ENCODE data around the gene SORT1.

The SORT1 gene

GRCh38 chr1:109392788-109393616, 4.7 kb downstream of the SORT1 start:
- Mint-ChIP-seq H3K27me3 (peaks cover 44% of the 10 kb centered on the region), H3K36me3 (peaks cover 2% of the 10 kb centered on the region), H3K4me1 (peaks cover 23% of the 10 kb centered on the region), H3K9me3 (no peaks in the 10 kb centered on the region), H3K27ac (no peak overlapping the region), H3K4me3 (no peak overlapping the region)
- ATAC-seq (ENCODE audit: low read depth), result no peak
- DNase-seq (ENCODE audit: low spot score in 2 of 2), result no peak

DNA sequence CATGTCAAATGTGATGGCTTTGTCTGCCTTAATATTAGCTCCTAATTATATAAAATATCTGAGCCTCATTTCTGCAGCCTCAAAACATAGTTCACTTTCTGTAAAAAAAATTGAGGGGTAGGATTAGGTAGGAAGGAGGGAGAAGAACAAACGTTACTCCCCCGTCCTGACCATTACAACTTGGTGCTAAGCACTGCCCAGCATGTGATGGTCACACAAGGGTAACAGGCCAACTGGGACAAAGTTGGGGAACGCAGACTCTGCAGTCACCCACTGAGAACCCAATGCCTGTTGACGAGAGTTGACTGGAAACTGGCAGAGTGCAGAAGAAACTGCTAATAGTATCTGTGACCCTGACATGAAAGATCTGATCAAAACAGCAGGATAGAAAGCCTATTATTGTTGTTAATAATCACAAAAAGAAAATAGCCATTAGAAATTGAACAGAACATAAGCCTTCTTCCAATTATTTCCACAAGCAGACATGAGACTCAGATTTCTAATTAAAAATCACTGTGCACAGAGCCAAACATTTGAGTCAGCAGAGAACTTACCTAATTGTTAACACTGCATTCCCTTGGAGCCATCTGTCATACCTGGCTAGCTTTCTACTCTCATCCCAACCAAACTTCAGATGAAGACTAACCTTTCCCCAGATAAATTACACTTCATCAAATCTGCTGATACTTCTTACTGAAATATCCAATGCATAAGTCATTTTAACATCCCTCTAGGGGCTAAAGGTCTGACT, 5.5 kb downstream of the SORT1 start:
- Mint-ChIP-seq H3K36me3 (peaks cover 2% of the 10 kb centered on the region), H3K9me3 (no peaks in the 10 kb centered on the region), H3K4me1 (peaks cover 23% of the 10 kb centered on the region), H3K4me3 (no peak overlapping the region), H3K27ac (no peak overlapping the region), H3K27me3 (peaks cover 45% of the 10 kb centered on the region)
- DNase-seq (ENCODE audit: low spot score in 2 of 2) (no peak), ATAC-seq (ENCODE audit: low read depth) (no peak)

GRCh38 chr1:109391626-109392025, 6.1 kb downstream of the SORT1 start:
- Mint-ChIP-seq H3K4me1 (peaks cover 18% of the 10 kb centered on the region), H3K27me3 (peaks cover 42% of the 10 kb centered on the region), H3K36me3 (peaks cover 2% of the 10 kb centered on the region), H3K4me3 (peak overlapping the region; percentile 11), H3K27ac (no peak overlapping the region), H3K9me3 (no peaks in the 10 kb centered on the region)
- DNase-seq (ENCODE audit: low spot score in 2 of 2) (no peak), ATAC-seq (ENCODE audit: low read depth) (peak; percentile 82)

- peaks cover 18% of the 10 kb centered on the region for H3K4me1 Mint-ChIP-seq
- H3K27ac Mint-ChIP-seq, result no peak overlapping the region
- peaks cover 41% of the 10 kb centered on the region for H3K27me3 Mint-ChIP-seq
- no peaks in the 10 kb centered on the region for H3K9me3 Mint-ChIP-seq
- peaks cover 2% of the 10 kb centered on the region for H3K36me3 Mint-ChIP-seq
- DNase-seq (ENCODE audit: low spot score in 2 of 2), result no peak
- no peak overlapping the region for H3K4me3 Mint-ChIP-seq
- ATAC-seq (ENCODE audit: low read depth), result no peak
These were observed 6.6 kb downstream of the SORT1 start for GRCh38 chr1:109391157-109391556.

- peaks cover 41% of the 10 kb centered on the region for H3K27me3 Mint-ChIP-seq
- no peak for DNase-seq (ENCODE audit: low spot score in 2 of 2)
- ATAC-seq (ENCODE audit: low read depth), result no peak
- no peak overlapping the region for H3K27ac Mint-ChIP-seq
- H3K4me3 Mint-ChIP-seq, result no peak overlapping the region
- no peaks in the 10 kb centered on the region for H3K9me3 Mint-ChIP-seq
- peaks cover 2% of the 10 kb centered on the region for H3K36me3 Mint-ChIP-seq
- H3K4me1 Mint-ChIP-seq, result peaks cover 16% of the 10 kb centered on the region
These were observed 7.9 kb downstream of the SORT1 start for GRCh38 chr1:109389638-109390341.

DNA sequence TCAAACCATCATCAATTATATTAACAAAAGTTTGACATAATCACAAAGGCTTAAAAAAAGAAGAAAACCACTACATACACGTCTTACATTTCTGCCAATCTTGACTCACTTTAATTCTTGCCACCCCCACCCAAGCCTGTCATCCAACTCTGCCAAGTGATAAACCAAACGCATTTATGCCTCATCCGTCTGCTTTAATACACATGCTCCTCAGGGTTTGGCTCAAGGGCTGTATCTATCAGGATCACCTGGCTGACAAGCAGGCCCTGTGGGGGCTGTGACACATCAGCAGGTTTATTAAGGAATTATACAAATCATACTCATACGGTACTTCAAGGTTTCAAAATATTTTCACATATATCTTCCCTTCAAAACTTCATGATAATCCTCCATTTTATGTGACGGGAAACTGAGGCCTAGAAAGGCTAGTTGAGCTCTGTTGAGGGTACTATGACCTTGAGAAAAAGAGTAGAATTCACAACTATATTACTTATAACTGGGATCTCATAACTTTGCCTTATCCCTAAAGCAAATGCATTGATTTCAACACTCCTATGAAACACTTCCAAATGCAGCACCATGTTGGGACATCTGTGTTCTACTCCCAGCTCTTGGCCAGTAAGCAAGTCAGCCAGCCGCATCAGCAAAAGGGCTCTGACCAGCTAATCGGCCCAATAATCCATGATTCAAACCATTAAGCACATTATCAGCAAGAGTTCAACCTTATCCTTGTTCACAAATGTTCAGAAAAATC, 8.7 kb downstream of the SORT1 start:
- H3K27me3 Mint-ChIP-seq, result peaks cover 42% of the 10 kb centered on the region
- peaks cover 2% of the 10 kb centered on the region for H3K36me3 Mint-ChIP-seq
- H3K9me3 Mint-ChIP-seq, result no peaks in the 10 kb centered on the region
- DNase-seq (ENCODE audit: low spot score in 2 of 2) (no peak), ATAC-seq (ENCODE audit: low read depth) (no peak)
- H3K4me3 Mint-ChIP-seq, result no peak overlapping the region
- peaks cover 16% of the 10 kb centered on the region for H3K4me1 Mint-ChIP-seq
- no peak overlapping the region for H3K27ac Mint-ChIP-seq

DNA sequence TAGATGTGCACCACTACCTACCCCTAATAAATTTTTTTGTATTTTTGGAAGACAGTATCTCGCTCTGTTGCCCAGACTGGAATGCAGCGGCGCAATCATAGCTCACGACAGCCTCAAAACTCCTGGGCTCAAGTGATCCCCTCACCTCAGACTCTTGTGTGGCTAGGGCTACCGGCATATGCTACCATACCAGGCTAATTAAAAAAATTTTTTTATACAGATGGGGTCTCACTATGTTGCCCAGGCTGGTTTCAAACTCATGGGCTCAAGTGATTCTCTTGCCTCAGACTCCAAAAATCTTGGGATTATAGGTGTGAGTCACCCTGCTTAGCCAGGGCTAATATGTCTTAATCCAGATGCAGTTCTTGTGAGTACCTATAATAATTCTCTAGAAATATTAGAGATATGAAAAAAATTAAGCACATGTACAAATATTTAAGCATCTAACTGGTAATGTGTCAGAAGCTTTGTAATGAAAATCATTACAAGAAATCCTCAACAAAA, 9.5 kb downstream of the SORT1 start:
- Mint-ChIP-seq H3K9me3 (no peaks in the 10 kb centered on the region), H3K4me3 (no peak overlapping the region), H3K27ac (no peak overlapping the region), H3K4me1 (peaks cover 16% of the 10 kb centered on the region), H3K36me3 (peaks cover 2% of the 10 kb centered on the region), H3K27me3 (peaks cover 38% of the 10 kb centered on the region)
- ATAC-seq (ENCODE audit: low read depth) (no peak), DNase-seq (ENCODE audit: low spot score in 2 of 2) (no peak)

- no peaks in the 10 kb centered on the region for H3K36me3 Mint-ChIP-seq
- H3K9me3 Mint-ChIP-seq, result no peaks in the 10 kb centered on the region
- H3K4me1 Mint-ChIP-seq, result peaks cover 2% of the 10 kb centered on the region
- DNase-seq (ENCODE audit: low spot score in 2 of 2) (no peak), ATAC-seq (ENCODE audit: low read depth) (no peak)
- peaks cover 28% of the 10 kb centered on the region for H3K27me3 Mint-ChIP-seq
- H3K4me3 Mint-ChIP-seq, result no peak overlapping the region
- no peak overlapping the region for H3K27ac Mint-ChIP-seq
These were observed 11.5 kb downstream of the SORT1 start for GRCh38 chr1:109386054-109386717.

DNA sequence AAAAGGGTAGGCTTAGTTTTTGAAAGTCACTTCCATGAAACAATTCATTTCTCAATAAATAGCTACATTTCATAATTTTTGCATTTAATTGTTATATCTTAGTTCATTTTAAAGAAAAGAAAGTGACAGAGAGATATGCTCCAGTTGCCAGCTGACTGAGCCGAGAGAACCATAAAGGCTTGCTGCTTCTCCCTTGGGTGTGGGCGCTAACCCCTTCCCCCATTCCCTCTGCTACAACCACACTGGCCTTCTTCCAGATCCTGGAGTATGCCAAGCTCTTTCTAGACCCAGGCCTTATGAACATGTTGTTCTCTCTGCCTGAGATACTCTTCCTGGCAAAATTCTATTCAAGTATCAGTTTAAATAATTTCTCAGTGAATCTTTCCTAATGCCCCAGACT, 12.3 kb downstream of the SORT1 start:
- no peak overlapping the region for H3K27ac Mint-ChIP-seq
- ATAC-seq (ENCODE audit: low read depth) (no peak), DNase-seq (ENCODE audit: low spot score in 2 of 2) (no peak)
- peaks cover 28% of the 10 kb centered on the region for H3K27me3 Mint-ChIP-seq
- no peaks in the 10 kb centered on the region for H3K9me3 Mint-ChIP-seq
- no peaks in the 10 kb centered on the region for H3K36me3 Mint-ChIP-seq
- H3K4me3 Mint-ChIP-seq, result no peak overlapping the region
- H3K4me1 Mint-ChIP-seq, result no peaks in the 10 kb centered on the region

- Mint-ChIP-seq H3K4me3 (no peak overlapping the region), H3K4me1 (no peaks in the 10 kb centered on the region), H3K27ac (no peak overlapping the region), H3K27me3 (peaks cover 15% of the 10 kb centered on the region), H3K9me3 (no peaks in the 10 kb centered on the region), H3K36me3 (no peaks in the 10 kb centered on the region)
- ATAC-seq (ENCODE audit: low read depth), result no peak
- no peak for DNase-seq (ENCODE audit: low spot score in 2 of 2)
These were observed 13.9 kb downstream of the SORT1 start for GRCh38 chr1:109383854-109384253.

DNA sequence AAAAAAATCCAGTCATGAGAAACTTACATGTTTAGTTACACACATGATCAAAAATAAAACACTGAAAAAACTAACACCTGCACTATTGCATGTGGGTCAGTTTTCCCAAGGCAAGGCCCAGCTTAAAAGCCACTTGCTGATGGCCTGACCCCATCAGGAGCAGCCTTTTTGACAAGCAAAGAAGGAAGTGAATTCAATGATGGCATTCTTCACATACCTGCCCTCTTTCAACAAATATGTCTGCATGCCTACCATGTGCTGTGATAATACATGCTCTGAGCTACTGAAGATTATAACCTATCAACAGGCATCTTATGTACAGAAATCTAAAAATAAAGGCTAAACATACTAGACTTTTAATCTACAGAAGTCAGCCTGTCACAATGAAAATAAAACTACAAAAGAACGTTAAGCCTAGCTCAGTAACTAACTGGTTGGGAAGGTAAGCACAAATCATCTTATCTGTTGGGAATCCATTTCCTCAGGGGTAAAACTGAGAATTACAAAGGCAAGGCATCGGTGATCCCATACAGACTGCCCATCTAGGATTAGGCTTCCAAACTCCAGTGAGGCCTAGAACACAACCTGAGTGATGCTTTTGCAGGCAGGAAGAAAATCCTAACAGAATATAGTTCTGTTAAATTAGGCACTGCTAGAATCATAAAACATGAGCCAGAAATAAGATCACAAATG, 14.5 kb downstream of the SORT1 start:
- ATAC-seq (ENCODE audit: low read depth), result no peak
- DNase-seq (ENCODE audit: low spot score in 2 of 2), result no peak
- H3K36me3 Mint-ChIP-seq, result no peaks in the 10 kb centered on the region
- no peak overlapping the region for H3K27ac Mint-ChIP-seq
- H3K4me3 Mint-ChIP-seq, result no peak overlapping the region
- no peaks in the 10 kb centered on the region for H3K9me3 Mint-ChIP-seq
- no peaks in the 10 kb centered on the region for H3K4me1 Mint-ChIP-seq
- H3K27me3 Mint-ChIP-seq, result peaks cover 12% of the 10 kb centered on the region

DNA sequence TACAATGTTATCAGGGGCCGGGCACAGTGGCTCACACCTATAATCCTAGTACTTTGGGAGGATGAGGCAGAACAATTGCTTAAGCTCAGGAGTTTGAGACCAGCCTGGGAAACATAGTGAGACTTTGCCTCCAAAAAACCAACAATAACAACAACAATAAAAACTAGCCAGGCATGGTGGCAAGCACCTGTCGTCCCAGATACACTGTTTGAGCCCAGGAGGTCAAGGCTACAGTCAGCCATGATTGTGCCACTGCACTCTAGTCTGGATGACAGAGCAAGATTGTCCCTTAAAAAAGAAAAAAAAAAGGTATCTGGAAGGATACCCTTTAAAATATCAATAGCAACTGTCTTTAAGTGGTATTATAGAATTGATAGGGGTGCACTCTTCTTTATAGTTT, 16.1 kb downstream of the SORT1 start:
- H3K4me1 Mint-ChIP-seq, result no peaks in the 10 kb centered on the region
- no peaks in the 10 kb centered on the region for H3K36me3 Mint-ChIP-seq
- H3K27ac Mint-ChIP-seq, result no peak overlapping the region
- peaks cover 9% of the 10 kb centered on the region for H3K27me3 Mint-ChIP-seq
- no peak overlapping the region for H3K4me3 Mint-ChIP-seq
- ATAC-seq (ENCODE audit: low read depth) (no peak), DNase-seq (ENCODE audit: low spot score in 2 of 2) (no peak)
- H3K9me3 Mint-ChIP-seq, result no peaks in the 10 kb centered on the region

GRCh38 chr1:109379907-109380306, 17.8 kb downstream of the SORT1 start:
- Mint-ChIP-seq H3K9me3 (no peaks in the 10 kb centered on the region), H3K36me3 (no peaks in the 10 kb centered on the region), H3K27me3 (peaks cover 9% of the 10 kb centered on the region), H3K4me1 (peaks cover 4% of the 10 kb centered on the region), H3K4me3 (no peak overlapping the region), H3K27ac (no peak overlapping the region)
- no peak for ATAC-seq (ENCODE audit: low read depth)
- no peak for DNase-seq (ENCODE audit: low spot score in 2 of 2)
